HL-60 (cell line): ENCODE measurements around the gene RARRES1.

Source experiments
- CTCF ChIP-seq: IDR thresholded peaks from one replicate; pipeline ENCODE4 v1.5.1; 2011; ENCODE audit warnings: low read length, control low read depth, inconsistent platforms; ENCODE audit not compliant: insufficient read depth
- GABPA ChIP-seq: IDR thresholded peaks from 2 replicates; pipeline ENCODE4 v1.6.1; 2012; ENCODE audit warnings: low read depth
- POLR2AphosphoS5 ChIP-seq: IDR thresholded peaks from 2 replicates; pipeline ENCODE4 v1.6.1; 2012; ENCODE audit warnings: low read depth
- REST ChIP-seq: IDR thresholded peaks from 2 replicates; pipeline ENCODE4 v1.6.1; 2012; ENCODE audit warnings: low read depth; ENCODE audit not compliant: insufficient replicate concordance

- TF ChIP-seq CTCF (no peak), REST (no peak), POLR2AphosphoS5 (no peak), GABPA (no peak)
These were observed 52.7 kb downstream of the RARRES1 start for GRCh38 chr3:158679547-158680000.
